ENCODE results near the gene PSME1. TPM values are rescaled to one million over a fixed set of nuclear protein-coding genes. Genes with fewer than 3 reads are reported as not detected.

The PSME1 gene
- total RNA-seq, 2 donors from 2014 or later, result 68.6 to 108 TPM

- Histone ChIP-seq H3K9me3 (ENCODE audit: control insufficient read depth, low read length) (no peaks in the 10 kb centered on the region), H3K27me3 (ENCODE audit: control insufficient read depth, insufficient read depth, low read length, poor library complexity, severe bottlenecking) (no peaks in the 10 kb centered on the region), H3K9ac (ENCODE audit: extremely low read depth, low read length, poor library complexity, severe bottlenecking) (no peak within 1 kb of the TSS), H3K36me3 (ENCODE audit: control insufficient read depth, insufficient read depth, low read length) (no peaks in the 10 kb centered on the region), H3K4me1 (ENCODE audit: control insufficient read depth, insufficient read depth, low read length) (no peaks in the 10 kb centered on the region), H3K27ac (ENCODE audit: low read depth, low read length) (no peak within 1 kb of the TSS), H3K4me3 (ENCODE audit: low read length) (no peak within 1 kb of the TSS)
- DNase-seq, result no peak
- Mint-ChIP-seq H3K36me3 (ENCODE audit: low read depth) (no peaks in the 10 kb centered on the region), H3K27me3 (ENCODE audit: insufficient read depth) (no peaks in the 10 kb centered on the region), H3K9me3 (no peaks in the 10 kb centered on the region), H3K4me1 (peaks cover 2% of the 10 kb centered on the region), H3K27ac (no peak within 1 kb of the TSS), H3K4me3 (no peak within 1 kb of the TSS)
- TF ChIP-seq, protein P1, sequence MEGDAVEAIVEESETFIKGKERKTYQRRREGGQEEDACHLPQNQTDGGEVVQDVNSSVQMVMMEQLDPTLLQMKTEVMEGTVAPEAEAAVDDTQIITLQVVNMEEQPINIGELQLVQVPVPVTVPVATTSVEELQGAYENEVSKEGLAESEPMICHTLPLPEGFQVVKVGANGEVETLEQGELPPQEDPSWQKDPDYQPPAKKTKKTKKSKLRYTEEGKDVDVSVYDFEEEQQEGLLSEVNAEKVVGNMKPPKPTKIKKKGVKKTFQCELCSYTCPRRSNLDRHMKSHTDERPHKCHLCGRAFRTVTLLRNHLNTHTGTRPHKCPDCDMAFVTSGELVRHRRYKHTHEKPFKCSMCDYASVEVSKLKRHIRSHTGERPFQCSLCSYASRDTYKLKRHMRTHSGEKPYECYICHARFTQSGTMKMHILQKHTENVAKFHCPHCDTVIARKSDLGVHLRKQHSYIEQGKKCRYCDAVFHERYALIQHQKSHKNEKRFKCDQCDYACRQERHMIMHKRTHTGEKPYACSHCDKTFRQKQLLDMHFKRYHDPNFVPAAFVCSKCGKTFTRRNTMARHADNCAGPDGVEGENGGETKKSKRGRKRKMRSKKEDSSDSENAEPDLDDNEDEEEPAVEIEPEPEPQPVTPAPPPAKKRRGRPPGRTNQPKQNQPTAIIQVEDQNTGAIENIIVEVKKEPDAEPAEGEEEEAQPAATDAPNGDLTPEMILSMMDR (conservative IDR thresholded peaks at IDR 0.05), result no peak
- 82 to 94% methylated on average over 3 to 5 of the region's 5 CpGs for WGBS, 2 experiments (ENCODE audit: insufficient coverage in 1 of 2, insufficient read length in 1 of 2)
Measured at GRCh38 chr14:24130380-24130716, 5.6 kb upstream of the PSME1 start, which contains the start of gene FITM1. FITM1 (plus strand) TSS chr14:24130659; CDS start chr14:24131564, 905 bp downstream.

DNA sequence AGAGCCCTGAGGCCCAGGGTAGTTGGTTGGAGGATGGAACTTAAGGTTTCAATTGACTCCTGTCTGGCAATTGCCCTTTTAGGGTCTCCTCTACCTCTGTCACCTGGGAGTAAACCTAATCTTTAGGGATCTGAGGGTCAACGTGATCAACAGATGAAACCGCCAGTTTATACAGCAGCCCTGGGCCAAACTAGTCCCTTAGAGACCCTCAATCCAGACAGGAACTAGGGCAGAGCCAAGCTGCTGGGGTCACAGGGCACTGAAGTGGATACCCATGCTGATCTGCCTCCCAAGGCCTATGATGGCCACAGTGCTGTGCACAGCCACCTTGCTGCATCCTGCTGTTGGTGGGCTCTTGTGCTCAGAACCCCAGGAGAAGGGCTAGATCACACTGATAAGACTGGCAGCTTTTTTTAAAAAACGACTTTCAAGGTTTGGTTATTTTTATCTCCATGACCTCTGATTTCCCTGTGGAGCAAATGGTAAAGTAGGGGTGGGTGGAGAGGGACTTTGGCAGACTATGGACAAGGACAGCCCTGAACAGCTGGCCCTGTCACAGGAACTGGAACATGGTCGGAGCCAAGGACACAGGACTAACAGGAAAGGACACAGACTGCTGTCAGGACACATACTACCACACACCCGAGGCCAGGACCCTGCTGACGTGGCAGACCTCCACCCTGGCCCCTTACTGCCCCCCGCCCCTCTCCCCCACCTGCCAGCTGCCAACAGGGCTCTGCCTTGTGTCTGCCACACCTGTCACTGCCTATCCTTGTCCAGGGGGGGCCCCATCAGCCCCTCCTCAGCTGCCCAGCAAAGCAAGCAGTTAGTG is 5.1 kb upstream of the PSME1 start:
- Histone ChIP-seq H3K27me3 (ENCODE audit: control insufficient read depth, insufficient read depth, low read length, poor library complexity, severe bottlenecking) (no peaks in the 10 kb centered on the region), H3K9me3 (ENCODE audit: control insufficient read depth, low read length) (no peaks in the 10 kb centered on the region), H3K4me1 (ENCODE audit: control insufficient read depth, insufficient read depth, low read length) (no peaks in the 10 kb centered on the region), H3K4me3 (ENCODE audit: low read length) (no peak overlapping the region), H3K27ac (ENCODE audit: low read depth, low read length) (no peak overlapping the region), H3K9ac (ENCODE audit: extremely low read depth, low read length, poor library complexity, severe bottlenecking) (no peak overlapping the region), H3K36me3 (ENCODE audit: control insufficient read depth, insufficient read depth, low read length) (no peaks in the 10 kb centered on the region)
- H3K27me3 Mint-ChIP-seq (ENCODE audit: insufficient read depth), result no peaks in the 10 kb centered on the region
- DNase-seq, result no peak
- 81 to 89% methylated on average over 3 to 6 of the region's 7 CpGs for WGBS, 2 experiments (ENCODE audit: insufficient coverage in 1 of 2, insufficient read length in 1 of 2)
- no peak overlapping the region for H3K27ac Mint-ChIP-seq
- TF ChIP-seq, protein P1 (conservative IDR thresholded peaks at IDR 0.05), result no peak
- H3K9me3 Mint-ChIP-seq, result no peaks in the 10 kb centered on the region
- peaks cover 2% of the 10 kb centered on the region for H3K4me1 Mint-ChIP-seq
- no peaks in the 10 kb centered on the region for H3K36me3 Mint-ChIP-seq (ENCODE audit: low read depth)
- no peak overlapping the region for H3K4me3 Mint-ChIP-seq

- Mint-ChIP-seq H3K9me3 (no peaks in the 10 kb centered on the region), H3K27ac (no peak overlapping the region), H3K4me3 (no peak overlapping the region), H3K27me3 (ENCODE audit: insufficient read depth) (no peaks in the 10 kb centered on the region), H3K4me1 (peaks cover 3% of the 10 kb centered on the region), H3K36me3 (ENCODE audit: low read depth) (no peaks in the 10 kb centered on the region)
- no peak overlapping the region for H3K9ac ChIP-seq (ENCODE audit: extremely low read depth, low read length, poor library complexity, severe bottlenecking)
- no peaks in the 10 kb centered on the region for H3K27me3 ChIP-seq (ENCODE audit: control insufficient read depth, insufficient read depth, low read length, poor library complexity, severe bottlenecking)
- DNase-seq, result no peak
- no peak overlapping the region for H3K4me3 ChIP-seq (ENCODE audit: low read length)
- no peaks in the 10 kb centered on the region for H3K9me3 ChIP-seq (ENCODE audit: control insufficient read depth, low read length)
- H3K27ac ChIP-seq (ENCODE audit: low read depth, low read length), result no peak overlapping the region
- WGBS, 2 experiments (ENCODE audit: insufficient coverage in 1 of 2, insufficient read length in 1 of 2), result 88 to 94% methylated on average over 7 to 15 of the region's 15 CpGs
- H3K4me1 ChIP-seq (ENCODE audit: control insufficient read depth, insufficient read depth, low read length), result no peaks in the 10 kb centered on the region
- no peaks in the 10 kb centered on the region for H3K36me3 ChIP-seq (ENCODE audit: control insufficient read depth, insufficient read depth, low read length)
- TF ChIP-seq, protein P1 (conservative IDR thresholded peaks at IDR 0.05), result no peak
Measured at GRCh38 chr14:24131549-24131966, 4.4 kb upstream of the PSME1 start.

Data from endodermal cell (in vitro differentiated cells).